HG03558 (cell line): ENCODE results near the gene SART3.
"Not testable (repeated sequence)": the region's sequence is repeated elsewhere in the genome, so short reads cannot be mapped to it uniquely, and the experiment has no call there.

Experiments
- ATAC-seq: cut with Tn5 transposase; IDR thresholded peaks from one replicate; pipeline ENCODE4 v1.9.1; 2021; ENCODE audit warnings: moderate number of reproducible peaks; ENCODE audit not compliant: unreplicated experiment; ENCODE audit errors: extremely low read depth

The SART3 gene

DNA sequence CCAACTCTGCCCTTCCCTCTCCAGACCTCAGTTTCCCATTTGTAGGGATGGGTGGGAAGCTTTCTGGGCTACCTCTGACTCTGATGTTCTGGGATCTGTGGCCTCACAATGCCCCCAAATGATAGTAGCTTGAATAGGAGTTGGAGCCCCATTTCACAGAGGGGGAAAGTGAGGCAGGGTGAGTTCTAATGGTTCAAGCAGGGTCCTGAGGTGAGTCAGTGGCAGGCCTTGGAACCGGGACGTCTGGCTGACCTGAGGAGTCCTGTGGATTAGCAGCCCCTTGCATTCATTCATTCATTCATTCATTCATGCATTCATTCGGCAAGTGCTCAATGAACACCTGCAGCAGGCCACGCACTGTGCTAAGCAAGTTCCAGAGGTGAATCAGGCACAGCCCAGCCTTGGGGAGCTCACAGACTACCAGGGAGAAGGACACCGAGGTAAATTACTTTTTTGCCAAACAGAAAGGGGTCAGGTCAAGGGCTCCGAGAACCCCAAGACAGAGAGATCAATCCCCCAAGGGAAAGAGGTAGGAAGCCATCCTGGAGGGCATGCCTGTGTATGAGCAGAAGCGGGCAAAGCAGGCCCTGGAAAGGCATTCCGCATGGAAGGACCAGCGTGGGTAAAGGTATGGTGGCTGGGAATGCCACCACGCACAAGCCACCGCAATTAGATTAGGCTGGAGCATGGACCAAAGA, 37.7 kb upstream of the SART3 start:
- ATAC-seq, result no peak

DNA sequence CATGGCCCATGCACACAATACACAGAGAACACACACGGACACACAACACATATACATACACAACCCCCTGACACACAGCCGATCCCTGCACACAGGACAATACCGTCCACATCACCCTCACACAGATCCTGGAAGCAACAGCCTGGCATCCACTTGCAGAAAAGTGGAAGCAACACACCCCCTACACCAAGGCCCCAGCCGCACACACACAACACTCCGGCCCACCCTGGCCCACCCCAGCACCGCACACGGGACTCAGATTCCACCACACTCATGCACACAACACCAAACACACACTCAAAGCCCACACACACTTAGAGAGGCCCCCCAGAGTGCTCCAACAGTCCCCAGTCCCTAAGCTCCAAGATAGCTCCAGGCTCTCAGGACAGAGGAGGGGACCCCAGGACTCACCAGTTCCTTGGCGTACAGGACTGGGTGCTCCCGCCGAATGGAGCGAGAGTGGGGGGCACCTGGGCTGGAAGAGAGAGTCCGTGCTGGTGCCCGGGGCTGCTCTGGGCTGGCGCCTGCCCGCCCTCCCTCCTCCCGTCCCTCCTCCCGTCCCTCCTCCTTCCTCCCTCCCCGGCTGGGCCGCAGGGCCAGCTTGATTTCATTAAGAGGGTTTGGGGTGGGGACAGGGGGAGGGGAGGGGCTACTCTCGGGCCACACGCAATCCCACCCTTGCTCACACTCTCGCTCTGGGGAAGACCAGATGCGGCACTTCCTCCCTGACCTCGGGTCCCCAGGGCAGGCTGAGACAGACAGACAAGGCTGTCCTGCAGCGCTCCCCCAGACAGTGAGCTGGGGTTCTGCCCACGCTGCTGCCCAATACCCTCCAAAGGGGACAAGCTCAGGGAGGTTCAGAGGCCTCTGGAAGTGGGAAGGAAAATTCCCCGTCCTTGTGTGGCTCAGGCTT, 36.8 kb upstream of the SART3 start, which contains the start of gene TMEM119:
Gene TMEM119, minus strand, starts transcription at position 526 of the 913 bp plus-strand sequence. CDS start 5,701 bp downstream, outside the sequence.
- ATAC-seq, result no peak

DNA sequence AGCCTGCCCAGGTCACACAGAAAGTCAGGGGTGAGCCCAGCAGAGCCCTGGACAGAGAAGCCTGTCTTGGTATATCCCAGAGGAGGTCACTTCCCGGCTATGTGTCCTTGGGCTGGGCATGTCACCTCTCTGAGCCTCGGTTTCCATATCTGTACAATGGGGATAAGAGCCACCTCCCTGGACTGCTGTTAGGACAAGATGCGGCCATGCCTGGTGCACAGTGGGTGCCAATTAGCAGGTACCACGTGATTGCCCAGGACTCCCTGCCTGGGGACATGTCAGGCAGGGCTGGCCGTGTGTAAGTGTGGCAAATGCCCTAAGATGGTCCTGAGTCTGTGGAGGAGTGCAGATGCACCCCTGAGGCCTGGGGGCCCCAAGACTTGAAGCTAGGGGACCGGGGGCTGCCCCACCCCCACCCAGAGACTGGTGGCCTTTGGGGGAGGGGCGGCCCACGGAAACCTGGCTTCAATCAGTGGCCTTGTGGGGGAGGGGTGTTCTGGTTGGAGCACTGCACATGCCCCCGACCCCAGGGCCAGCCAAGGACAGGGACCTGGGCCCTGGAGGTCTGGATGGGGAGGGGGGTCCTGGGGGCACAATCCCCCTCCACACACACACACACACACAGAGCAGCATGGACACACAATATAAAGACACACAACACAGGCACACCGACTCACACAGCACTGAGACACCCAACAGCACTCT, 36.0 kb upstream of the SART3 start:
- no peak for ATAC-seq

DNA sequence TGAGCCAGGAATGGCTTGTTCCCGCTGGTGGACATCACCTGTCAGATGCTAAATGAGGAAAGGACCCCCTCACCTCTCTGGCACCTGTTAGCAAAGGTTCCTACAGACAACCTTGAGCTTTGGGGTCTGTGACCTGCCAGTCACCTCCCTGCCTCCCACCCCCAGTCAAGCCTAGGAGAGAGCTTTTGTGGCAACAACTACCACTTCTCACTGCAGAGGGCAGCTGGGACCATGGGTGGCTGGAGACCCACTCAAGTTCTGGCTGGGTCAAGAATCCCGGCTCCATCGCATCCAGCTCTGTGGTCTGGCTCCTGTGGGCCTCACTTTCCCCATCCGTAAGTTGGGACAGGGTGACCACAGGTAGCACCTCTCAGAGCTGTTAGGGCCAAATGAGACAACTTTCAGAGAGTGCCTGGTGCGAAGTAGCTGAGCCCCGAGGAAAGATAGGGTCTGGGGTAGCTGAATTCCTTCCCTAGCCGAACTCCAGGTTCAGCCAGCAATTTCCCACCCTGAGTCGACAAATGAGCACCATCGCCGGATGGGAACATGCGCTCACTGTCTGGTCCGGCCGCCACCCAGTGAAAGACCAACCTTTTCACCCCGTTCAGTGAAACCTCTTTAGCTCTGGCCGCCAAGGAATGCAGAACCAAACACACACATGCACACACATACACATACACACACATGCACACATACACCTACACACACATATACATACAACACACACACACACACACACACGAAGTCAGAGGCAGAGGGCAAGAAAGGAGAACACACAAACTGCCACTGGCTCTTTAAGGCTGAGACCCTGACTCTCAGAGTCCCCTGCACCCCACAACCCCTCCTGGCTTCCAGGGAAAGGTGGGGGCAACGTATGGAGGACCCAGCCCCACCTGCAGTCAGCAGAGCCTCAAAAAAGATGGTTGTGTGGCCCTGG, 35.0 kb upstream of the SART3 start:
- no peak for ATAC-seq

DNA sequence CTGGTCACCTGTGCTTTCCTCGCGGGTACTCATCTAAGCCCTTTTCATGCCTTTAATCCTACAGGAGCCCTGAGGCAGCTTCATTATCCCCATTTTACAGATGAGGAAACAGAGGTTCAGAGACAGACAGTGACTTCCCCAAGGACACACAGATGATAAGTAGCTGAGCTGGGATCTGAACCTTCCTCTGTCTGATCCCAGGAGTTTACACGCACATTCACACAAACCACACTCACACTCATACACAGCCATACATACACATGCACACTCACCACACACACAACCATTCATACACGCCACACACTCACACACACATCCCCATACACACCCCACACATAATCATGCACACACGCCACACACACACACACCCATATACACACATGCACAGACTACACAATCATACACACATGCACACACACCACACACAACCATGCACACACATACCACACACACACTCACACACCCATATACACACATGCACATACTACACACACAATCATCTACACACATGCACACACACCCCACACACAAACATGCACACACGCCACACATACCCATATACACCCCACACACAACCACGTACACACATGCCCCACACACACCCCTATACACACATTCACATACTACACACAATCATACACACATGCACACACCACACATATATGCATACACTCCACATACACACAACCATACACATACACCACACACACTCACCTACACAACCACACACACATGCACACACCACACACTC, 34.2 kb upstream of the SART3 start:
- no peak for ATAC-seq

DNA sequence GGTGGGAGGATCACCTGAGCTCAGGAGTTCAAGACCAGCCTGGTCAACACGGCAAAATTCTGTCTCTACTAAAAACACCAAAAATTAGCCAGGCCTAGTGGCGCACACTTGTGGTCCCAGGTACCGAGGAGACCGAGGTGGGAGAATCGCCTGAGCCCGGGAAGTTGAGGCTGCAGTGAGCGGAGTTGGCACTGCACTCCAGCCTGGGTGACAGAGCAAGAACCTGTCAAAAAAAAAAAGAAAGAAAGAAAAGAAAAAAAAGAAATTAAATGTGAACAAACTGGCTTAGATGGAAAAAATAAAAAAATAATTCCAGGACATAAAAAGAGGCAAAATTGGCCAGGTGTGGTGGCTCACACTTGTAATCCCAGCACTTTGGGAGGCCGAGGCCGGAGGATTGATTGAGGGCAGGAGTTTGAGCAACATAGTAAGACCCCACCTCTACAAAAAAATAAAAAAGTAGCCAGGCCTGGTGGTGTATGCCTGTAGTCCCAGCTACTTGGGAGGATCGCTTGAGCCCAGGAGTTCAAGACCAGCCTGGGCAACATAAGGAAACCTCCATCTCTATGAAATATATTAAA, 33.4 kb upstream of the SART3 start:
- no peak for ATAC-seq

DNA sequence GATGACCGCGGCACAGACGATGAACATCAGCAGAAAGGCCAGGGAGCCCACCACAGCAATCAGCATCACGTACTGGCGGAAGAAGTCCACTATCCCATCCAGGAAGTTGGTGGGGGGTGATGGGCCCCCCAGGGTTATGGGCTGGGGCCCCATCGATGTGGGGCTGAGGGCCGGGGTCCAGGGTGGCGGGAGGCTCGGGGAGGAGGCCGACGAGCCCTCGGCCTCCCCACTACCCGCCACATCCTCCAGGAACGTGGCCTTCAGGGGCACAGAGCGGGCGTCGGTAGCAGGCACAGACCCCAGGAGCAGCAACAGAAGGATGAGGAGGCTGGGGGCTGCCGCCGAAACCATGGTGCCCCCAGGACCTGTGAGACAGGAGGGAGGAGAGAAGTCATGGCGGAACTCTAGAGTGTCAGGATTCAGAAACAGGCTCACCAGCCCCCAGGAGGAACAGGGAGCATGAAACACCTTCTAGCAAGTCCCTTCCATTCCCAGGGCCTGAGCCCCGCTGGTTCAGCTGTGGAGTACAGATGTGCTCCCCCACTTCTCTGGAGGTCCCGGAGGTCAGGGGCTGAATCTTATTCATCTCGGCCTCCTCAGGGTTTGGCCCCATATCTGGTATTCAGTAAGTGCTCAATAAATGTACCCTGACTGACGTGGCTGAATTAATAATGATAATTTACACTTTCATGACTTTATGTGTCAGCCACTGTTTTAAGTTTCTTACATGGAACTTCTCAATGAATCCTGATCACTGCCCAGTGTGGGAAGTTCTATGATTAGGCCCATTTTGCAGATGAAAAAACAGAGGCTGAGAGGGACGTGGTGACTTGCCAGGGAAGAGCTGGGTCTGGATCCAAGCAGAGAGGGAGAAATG, 31.3 kb upstream of the SART3 start:
- ATAC-seq, result no peak

DNA sequence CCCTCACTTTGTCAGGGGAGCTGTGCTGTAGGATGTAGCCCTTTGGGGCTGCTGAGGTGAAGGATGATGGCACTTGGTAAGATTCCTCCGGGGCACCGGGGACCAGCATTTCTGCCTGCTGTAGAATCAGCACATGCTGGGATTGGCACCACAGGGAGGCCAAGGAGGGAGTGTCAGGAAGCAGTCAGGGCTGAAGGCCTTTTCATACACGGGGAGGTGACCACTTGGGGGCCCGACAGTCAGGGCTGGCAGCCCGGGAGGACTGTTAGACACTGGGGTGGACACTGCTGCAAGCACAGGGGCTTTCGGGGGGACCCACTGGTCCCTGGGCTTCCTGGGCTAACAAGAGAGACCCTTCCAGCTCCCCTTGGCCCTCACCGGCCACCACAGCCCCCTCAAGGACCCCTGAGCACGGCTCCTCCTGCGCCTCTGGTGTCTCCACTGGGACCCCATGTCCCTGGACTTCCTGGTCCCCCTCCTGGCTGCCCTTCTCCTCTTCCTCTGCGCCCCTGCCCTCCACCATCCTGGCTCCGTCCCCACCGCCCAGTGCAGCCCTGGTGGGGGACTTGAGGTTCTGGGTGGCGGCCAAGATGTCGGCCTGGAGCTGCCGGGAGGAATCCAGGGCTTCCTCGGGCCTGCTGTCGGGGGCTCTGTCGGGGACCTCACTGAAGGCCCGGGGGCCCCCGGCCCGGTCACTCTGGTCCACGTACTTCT, 30.5 kb upstream of the SART3 start:
- ATAC-seq, result no peak

DNA sequence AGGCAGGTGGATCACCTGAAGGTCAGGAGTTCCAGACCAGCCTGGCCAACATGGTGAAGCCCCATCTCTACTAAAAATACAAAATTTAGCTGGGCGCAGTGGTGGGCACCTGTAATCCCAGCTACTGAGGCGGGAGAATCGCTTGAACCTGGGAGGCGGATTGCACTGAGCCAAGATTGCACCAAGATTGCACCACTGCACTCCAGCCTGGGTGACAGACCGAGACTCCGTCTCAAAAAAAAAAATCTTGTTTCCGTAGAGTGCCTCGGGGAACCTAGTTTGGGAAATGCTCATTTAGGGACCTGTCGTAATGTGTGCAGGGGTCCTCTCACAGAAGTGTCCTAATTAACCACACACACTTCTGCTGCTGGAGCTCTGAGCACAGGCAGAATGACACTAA, 29.5 kb upstream of the SART3 start:
- not testable (repeated sequence) for ATAC-seq

DNA sequence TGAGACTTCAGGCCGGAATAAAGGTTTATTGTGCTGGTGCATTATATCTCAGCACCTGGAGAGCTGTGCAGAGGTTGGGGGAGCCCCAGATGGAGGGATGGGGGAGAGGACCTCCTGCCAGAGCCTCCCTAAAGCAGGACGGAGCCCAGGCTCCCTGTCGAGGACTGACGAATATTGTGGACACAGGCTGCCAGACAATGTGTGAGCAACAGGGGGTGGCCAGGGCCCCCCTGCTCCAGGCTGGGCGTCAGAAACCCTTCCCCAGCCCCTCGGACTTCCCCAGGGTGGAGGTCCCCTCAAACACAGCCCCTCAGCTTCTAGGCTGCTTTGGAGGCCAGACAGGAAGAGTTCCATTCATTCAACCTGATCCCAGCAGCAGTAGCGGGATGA, 28.9 kb upstream of the SART3 start:
- ATAC-seq, result no peak

DNA sequence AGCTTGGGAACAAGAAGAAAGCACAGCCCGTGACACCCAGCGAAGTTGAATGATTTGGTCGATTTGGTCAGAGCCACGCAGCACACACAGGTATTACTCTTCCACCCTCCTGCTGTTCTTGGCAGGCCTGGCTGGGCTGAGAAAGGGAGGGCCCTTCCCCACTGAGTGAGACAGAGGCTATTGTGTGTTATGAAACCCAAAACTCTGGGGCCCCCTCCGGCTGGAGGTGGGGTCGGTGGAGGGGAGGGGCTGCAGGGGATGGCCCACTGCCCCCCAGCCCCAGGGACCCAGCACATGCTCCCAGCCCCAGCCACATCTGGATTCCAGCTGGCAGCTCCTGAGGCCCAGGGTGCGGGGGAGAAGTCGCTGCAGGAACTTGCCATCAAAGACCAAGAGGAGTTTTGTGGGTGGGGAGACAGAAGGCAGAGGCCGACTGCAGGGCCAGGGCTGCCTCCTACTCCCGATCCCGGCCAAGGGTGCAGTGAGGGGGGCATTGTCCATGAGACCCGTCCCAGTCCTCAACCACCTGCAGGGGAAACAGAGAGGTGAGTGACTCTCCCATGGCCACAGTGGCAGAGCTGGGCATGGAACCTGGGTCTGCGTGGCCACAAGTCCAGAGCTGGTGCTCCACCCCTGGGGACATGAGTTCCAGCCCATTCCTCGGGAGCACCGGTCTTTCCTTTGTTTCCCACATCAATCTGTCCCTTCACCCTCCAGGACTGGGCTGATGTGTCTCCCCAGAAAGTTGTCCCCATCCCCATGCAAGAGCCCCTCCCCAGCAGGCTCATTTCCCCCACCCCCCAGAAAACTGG, 28.3 kb upstream of the SART3 start:
- no peak for ATAC-seq

DNA sequence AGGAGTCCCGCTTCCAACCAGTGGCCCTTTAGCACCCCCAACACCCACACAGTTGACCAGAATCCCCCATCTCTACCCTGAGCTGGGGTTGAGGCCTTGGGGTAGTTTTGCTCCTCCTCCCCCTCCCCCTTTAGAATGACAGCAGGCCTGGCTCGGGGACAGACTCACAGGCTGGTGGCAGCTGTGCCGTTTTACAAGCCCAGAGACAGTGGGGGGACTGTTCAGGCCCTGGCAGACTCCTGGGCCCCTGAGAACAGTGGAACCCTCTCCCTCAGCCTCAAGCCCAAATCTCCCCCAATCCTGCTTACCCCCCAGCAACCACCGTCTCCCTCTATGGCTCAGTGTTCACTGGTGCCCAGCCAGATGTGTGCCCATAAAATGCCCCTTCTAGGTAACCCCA, 26.9 kb upstream of the SART3 start:
- ATAC-seq, result no peak

DNA sequence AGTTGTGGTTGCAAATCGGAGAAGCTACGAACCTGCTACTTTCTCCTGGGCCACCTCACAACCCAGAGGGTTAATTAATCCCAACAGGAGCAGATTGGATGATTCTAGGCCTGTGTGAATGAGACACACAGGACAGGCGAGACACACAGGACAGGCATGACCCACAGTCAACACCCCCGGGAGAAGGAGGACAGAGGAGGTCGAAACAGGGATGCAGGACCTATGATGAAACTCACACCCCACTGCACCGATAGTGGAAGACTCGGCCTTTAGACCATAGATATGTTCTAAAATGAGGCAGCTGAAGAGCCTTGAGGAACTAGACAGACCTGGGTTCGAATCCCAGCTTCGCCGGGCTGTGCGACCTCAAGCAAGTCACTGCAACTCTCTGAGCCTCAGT, 25.3 kb upstream of the SART3 start:
- no peak for ATAC-seq

DNA sequence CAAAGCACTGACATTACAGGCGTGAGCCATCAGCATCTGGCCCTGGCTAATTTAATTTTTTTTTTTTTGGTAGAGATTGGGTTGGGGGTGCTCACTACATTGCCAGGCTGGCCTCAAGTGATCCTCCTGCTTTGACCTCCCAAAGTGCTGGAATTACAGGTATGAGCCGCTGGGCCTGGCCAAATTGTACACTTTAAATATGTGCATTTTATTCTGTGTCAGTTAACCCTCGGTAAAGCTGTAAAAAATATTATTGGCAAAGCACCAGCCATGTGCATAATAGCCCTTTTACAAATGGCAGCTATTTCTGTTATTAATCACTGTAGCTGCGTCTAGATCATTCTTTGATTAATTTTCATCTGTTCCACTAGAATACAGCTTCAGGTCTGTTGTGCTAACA, 24.9 kb upstream of the SART3 start:
- ATAC-seq, result no peak

DNA sequence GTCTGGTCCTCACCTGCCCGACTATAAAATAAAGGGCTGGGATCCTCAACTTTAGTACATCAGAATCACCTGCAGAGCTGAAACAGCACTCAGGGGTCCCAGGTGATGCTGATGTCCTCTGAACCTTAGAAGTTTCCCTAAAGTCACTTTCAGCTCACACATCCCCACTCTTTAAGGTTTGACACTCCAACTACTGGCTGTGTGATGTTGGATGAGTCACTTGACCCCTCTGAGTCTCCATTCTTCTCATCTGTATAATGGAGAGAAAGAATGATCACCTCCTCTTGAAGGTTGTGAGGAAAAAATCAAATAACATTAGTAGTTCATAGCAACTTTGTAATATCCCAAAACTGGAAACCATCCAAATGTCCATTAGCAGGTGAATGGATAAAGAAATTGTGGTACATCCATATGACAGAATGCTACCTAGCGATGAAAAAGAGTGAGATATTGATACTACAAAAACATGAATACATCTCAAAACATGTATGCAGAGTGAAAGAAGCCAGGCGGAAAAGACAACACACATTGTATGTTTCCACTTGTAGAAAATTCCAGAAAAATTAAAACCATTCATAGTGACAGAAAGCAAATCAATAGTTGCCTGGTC, 23.6 kb upstream of the SART3 start:
- no peak for ATAC-seq

DNA sequence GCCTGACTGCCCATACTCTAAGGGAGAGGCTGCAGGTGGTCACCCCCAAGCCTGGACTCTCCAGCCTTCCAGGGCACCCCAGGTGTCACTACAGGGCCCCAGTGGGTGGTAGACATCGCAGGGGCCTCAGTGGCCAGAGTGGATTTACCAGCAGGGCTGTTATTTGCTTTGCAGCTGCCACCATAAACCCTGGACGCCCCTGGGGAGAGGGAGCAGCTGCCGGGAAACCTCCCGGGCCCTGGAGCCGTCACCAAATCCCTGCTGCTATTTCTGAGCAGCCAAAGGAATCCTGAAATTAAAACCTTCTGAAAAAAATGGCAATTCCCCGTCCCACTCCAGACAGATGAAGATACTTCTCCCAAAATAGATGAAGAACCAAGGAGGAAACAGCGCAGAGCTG, 23.0 kb upstream of the SART3 start:
- no peak for ATAC-seq
